ENCODE data around the gene SPSB3. TPM values are rescaled to one million over a fixed set of nuclear protein-coding genes. Genes with fewer than 3 reads are reported as not detected.

Gene SPSB3
- polyA plus RNA-seq, 1 experiment, result 36.5 TPM

DNA sequence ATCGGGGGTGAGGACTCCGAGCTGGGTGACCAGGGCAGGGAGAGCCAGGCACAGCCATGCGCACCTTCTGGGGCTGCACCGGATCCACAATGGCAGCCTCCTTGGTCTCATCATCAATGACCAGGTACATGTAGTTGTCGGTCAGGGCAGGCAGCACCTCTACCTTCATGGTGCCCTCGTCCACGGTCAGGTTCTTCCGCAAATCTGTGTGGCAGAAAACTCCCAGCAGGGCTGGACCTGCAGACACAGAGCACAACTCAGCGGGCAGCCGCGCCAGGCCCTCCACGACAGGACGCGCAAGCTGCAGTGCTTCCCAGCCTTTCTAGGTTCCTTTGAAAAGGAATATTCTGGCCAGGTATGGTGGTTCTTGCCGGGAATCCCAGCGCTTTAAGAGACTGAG is 40.4 kb upstream of the SPSB3 start:
- Histone ChIP-seq H3K36me3 (ENCODE audit: control insufficient read depth, insufficient read depth, low read length) (peaks cover 16% of the 10 kb centered on the region), H3K27me3 (ENCODE audit: control insufficient read depth, insufficient read depth, low read length) (no peaks in the 10 kb centered on the region), H3K4me3 (ENCODE audit: low read depth, low read length) (no peak overlapping the region)
- TF ChIP-seq, protein P1, sequence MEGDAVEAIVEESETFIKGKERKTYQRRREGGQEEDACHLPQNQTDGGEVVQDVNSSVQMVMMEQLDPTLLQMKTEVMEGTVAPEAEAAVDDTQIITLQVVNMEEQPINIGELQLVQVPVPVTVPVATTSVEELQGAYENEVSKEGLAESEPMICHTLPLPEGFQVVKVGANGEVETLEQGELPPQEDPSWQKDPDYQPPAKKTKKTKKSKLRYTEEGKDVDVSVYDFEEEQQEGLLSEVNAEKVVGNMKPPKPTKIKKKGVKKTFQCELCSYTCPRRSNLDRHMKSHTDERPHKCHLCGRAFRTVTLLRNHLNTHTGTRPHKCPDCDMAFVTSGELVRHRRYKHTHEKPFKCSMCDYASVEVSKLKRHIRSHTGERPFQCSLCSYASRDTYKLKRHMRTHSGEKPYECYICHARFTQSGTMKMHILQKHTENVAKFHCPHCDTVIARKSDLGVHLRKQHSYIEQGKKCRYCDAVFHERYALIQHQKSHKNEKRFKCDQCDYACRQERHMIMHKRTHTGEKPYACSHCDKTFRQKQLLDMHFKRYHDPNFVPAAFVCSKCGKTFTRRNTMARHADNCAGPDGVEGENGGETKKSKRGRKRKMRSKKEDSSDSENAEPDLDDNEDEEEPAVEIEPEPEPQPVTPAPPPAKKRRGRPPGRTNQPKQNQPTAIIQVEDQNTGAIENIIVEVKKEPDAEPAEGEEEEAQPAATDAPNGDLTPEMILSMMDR (IDR thresholded peaks at IDR 0.05; ENCODE audit: insufficient read depth, low read depth, low read length), result no peak
- no peak for DNase-seq (ENCODE audit: low read depth)
- ChIA-PET CTCF (interaction anchor here (4.0 kb wide), 1 partner anchor 10 kb away, joined by 15 read pairs; no protein-coding TSS in a partner anchor), POLR2A (no interaction called here)

DNA sequence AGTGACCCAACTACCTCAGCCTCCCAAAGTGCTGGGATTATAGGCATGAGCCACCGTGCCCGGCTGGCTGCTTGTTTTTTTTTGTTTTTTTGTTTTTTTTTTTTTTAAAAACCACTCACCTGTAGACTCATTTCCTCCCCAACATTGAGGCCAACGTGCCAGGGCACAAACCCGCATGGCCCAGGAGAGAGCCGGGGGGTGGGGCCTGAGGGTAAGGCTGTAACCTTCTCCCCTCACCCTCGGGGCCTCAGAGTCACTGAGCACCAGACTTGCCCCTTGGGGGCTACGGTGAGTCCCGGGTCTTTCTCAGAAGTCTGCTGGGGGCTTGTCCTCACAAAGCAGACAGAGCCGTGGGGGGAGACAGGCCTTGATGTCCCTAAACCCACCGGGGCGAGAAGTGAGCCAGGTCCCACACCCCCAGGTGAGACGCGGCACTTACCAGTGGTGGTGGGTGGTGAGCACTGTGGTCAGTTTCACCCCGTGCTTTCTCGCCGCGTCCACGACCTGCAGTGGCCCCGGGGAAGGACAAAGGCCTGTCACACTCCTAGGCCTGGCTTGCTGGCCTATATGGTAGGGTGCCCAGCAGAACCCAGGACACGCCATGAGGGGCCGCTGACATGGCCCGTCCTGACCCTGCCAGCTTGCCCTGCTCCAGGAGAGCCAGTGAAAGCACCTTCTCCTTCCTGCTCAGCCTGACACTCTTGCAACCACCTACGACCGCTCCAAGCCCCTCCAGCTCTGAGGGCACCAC is 39.7 kb upstream of the SPSB3 start:
- TF ChIP-seq, protein P1 (IDR thresholded peaks at IDR 0.05; ENCODE audit: insufficient read depth, low read depth, low read length), result no peak
- no peaks in the 10 kb centered on the region for H3K27me3 ChIP-seq (ENCODE audit: control insufficient read depth, insufficient read depth, low read length)
- no peak overlapping the region for H3K4me3 ChIP-seq (ENCODE audit: low read depth, low read length)
- peaks cover 16% of the 10 kb centered on the region for H3K36me3 ChIP-seq (ENCODE audit: control insufficient read depth, insufficient read depth, low read length)
- ChIA-PET POLR2A (no interaction called here), CTCF (interaction anchor here (4.0 kb wide), 1 partner anchor 9 kb away, joined by 15 read pairs; no protein-coding TSS in a partner anchor)
- no peak for DNase-seq (ENCODE audit: low read depth)

DNA sequence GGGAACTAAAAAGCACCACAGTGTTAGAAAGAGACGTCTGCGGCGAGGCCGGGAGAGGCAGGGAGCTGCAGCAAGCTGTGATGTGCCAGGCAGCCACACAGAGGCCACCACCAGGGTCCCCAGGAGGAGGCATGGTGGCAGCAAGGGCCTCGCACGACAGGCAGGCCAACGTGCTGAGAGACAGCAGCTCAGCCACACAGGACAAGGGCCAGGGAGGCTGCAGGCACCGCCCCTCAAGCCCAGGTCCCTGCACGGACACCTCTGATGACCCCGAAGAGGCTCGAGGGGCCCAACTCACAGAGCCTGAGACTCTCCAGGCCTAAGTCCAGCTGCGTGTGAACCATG is 38.5 kb upstream of the SPSB3 start:
- H3K36me3 ChIP-seq (ENCODE audit: control insufficient read depth, insufficient read depth, low read length), result peaks cover 20% of the 10 kb centered on the region
- TF ChIP-seq, protein P1 (IDR thresholded peaks at IDR 0.05; ENCODE audit: insufficient read depth, low read depth, low read length), result no peak
- POLR2A ChIA-PET, result no interaction called here
- H3K27me3 ChIP-seq (ENCODE audit: control insufficient read depth, insufficient read depth, low read length), result no peaks in the 10 kb centered on the region
- DNase-seq (ENCODE audit: low read depth), result no peak
- no peak overlapping the region for H3K4me3 ChIP-seq (ENCODE audit: low read depth, low read length)
- CTCF ChIA-PET, result no interaction called here

DNA sequence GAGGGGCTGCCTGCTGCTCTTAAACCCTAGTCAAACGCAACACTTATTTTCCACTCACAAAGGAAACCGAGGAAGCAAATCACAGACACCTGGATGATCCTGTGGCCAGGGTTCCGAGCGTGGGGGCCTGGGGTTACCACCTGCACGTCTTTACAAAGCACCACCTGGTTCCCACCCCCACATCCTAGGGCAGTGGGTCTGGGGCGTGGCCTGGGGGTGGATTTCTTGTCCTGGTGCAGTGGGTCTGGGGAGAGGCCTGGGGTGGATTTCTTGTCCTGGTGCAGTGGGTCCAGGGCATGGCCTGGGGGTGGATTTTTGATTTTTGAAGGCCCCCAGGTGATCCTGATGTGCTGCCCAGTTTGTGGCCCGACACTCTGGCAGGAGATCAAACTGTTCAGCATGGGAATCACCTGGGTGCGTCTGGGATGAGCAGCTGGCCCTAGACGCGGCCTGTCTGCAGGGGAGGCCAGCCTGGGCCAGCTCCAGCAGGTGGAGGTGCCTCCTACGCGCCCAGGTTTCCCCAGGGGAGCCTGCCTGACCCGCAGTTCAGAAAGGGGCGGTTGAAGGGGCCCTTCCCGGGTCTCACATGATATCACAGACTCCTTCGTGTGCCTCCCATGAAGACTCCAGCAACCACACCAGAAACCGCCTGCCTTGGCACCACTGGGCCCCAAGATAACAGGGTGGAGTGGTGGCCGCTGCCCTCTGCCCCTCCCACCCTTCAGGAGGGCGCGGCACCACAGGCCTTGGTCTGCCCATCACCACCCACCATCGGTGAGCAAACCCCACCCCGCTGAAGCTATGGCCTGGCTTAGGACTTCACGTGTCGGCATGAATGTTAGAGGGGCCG is 38.0 kb upstream of the SPSB3 start:
- TF ChIP-seq, protein P1 (IDR thresholded peaks at IDR 0.05; ENCODE audit: insufficient read depth, low read depth, low read length), result no peak
- peaks cover 22% of the 10 kb centered on the region for H3K36me3 ChIP-seq (ENCODE audit: control insufficient read depth, insufficient read depth, low read length)
- ChIA-PET POLR2A (no interaction called here), CTCF (no interaction called here)
- no peaks in the 10 kb centered on the region for H3K27me3 ChIP-seq (ENCODE audit: control insufficient read depth, insufficient read depth, low read length)
- DNase-seq (ENCODE audit: low read depth), result no peak
- H3K4me3 ChIP-seq (ENCODE audit: low read depth, low read length), result no peak overlapping the region

DNA sequence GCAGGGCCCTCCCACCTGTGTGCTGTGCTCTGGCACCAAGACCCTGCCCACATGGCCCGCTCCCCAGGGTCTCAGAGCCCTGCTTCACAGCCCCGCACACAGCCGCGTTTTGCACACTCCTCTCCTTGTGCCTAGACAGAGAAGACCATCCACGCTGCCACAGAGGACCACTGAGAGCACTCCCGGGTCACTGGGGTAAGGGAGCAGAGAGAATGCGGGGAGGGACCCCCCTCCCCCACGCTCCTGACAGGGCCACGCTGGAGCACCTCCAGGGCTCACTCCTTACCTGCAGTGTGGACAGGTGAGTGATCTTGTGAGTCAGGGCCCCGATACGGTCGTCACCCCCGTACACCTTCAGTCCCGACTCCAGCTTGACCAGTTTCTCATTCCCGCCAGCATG is 37.2 kb upstream of the SPSB3 start:
- Histone ChIP-seq H3K36me3 (ENCODE audit: control insufficient read depth, insufficient read depth, low read length) (peaks cover 22% of the 10 kb centered on the region), H3K27me3 (ENCODE audit: control insufficient read depth, insufficient read depth, low read length) (no peaks in the 10 kb centered on the region), H3K4me3 (ENCODE audit: low read depth, low read length) (no peak overlapping the region)
- TF ChIP-seq, protein P1 (IDR thresholded peaks at IDR 0.05; ENCODE audit: insufficient read depth, low read depth, low read length), result no peak
- CTCF ChIA-PET, result no interaction called here
- POLR2A ChIA-PET, result no interaction called here
- DNase-seq (ENCODE audit: low read depth), result no peak

Measured in BJ (cell line).